ENCODE results near the gene KDM6B.

KDM6B gene

GRCh38 chr17:7834542-7834956 is 532 bp downstream of the KDM6B start:
- H3K9me3 Mint-ChIP-seq: no peaks in the 10 kb centered on the region
- H3K4me3 Mint-ChIP-seq: peak overlapping the region; percentile 91
- no peak for DNase-seq
- peaks cover 6% of the 10 kb centered on the region for H3K36me3 Mint-ChIP-seq (ENCODE audit: low read depth)
- H3K4me1 Mint-ChIP-seq (ENCODE audit: low read depth): peaks cover 50% of the 10 kb centered on the region
- H3K27me3 Mint-ChIP-seq: no peaks in the 10 kb centered on the region
- peak overlapping the region; percentile 98 for H3K27ac Mint-ChIP-seq

- Mint-ChIP-seq H3K9me3 (no peaks in the 10 kb centered on the region), H3K36me3 (ENCODE audit: low read depth) (peaks cover 6% of the 10 kb centered on the region)
- peak; percentile 91 for DNase-seq
These were observed 1.2 kb downstream of the KDM6B start for GRCh38 chr17:7834957-7835813.

GRCh38 chr17:7835814-7836595 is 2.0 kb downstream of the KDM6B start:
- no peaks in the 10 kb centered on the region for H3K9me3 Mint-ChIP-seq
- H3K27ac Mint-ChIP-seq: peak overlapping the region; percentile 95
- peaks cover 7% of the 10 kb centered on the region for H3K36me3 Mint-ChIP-seq (ENCODE audit: low read depth)
- H3K4me3 Mint-ChIP-seq: peak overlapping the region; percentile 84
- no peak for DNase-seq
- H3K4me1 Mint-ChIP-seq (ENCODE audit: low read depth): peaks cover 65% of the 10 kb centered on the region
- no peaks in the 10 kb centered on the region for H3K27me3 Mint-ChIP-seq

More at GRCh38 chr17:7834957-7835813, 1.2 kb downstream of the KDM6B start:
- peak overlapping the region; percentile 98 for H3K27ac Mint-ChIP-seq
- H3K27me3 Mint-ChIP-seq: no peaks in the 10 kb centered on the region
- peak overlapping the region; percentile 91 for H3K4me3 Mint-ChIP-seq
- H3K4me1 Mint-ChIP-seq (ENCODE audit: low read depth): peaks cover 57% of the 10 kb centered on the region

GRCh38 chr17:7836596-7837407 is 2.8 kb downstream of the KDM6B start:
- H3K27ac Mint-ChIP-seq: peak overlapping the region; percentile 95
- peak; percentile 68 for DNase-seq
- H3K4me1 Mint-ChIP-seq (ENCODE audit: low read depth): peaks cover 70% of the 10 kb centered on the region
- H3K36me3 Mint-ChIP-seq (ENCODE audit: low read depth): peaks cover 12% of the 10 kb centered on the region
- H3K9me3 Mint-ChIP-seq: no peaks in the 10 kb centered on the region
- H3K27me3 Mint-ChIP-seq: no peaks in the 10 kb centered on the region
- peak overlapping the region; percentile 84 for H3K4me3 Mint-ChIP-seq

- peaks cover 70% of the 10 kb centered on the region for H3K4me1 Mint-ChIP-seq (ENCODE audit: low read depth)
- peak overlapping the region; percentile 95 for H3K27ac Mint-ChIP-seq
- no peaks in the 10 kb centered on the region for H3K27me3 Mint-ChIP-seq
- no peak for DNase-seq
- peak overlapping the region; percentile 84 for H3K4me3 Mint-ChIP-seq
- peaks cover 17% of the 10 kb centered on the region for H3K36me3 Mint-ChIP-seq (ENCODE audit: low read depth)
- H3K9me3 Mint-ChIP-seq: no peaks in the 10 kb centered on the region
These were observed 3.5 kb downstream of the KDM6B start for GRCh38 chr17:7837408-7838088.

GRCh38 chr17:7838090-7839075 is 4.4 kb downstream of the KDM6B start:
- Mint-ChIP-seq H3K9me3 (no peaks in the 10 kb centered on the region), H3K27me3 (no peaks in the 10 kb centered on the region), H3K4me3 (peak overlapping the region; percentile 84), H3K4me1 (ENCODE audit: low read depth) (peaks cover 67% of the 10 kb centered on the region), H3K27ac (peak overlapping the region; percentile 95), H3K36me3 (ENCODE audit: low read depth) (peaks cover 24% of the 10 kb centered on the region)
- DNase-seq: no peak

GRCh38 chr17:7839190-7839875 is 5.3 kb downstream of the KDM6B start:
- Mint-ChIP-seq H3K27me3 (no peaks in the 10 kb centered on the region), H3K9me3 (no peaks in the 10 kb centered on the region), H3K36me3 (ENCODE audit: low read depth) (peaks cover 32% of the 10 kb centered on the region), H3K4me3 (peak overlapping the region; percentile 56), H3K27ac (peak overlapping the region; percentile 100), H3K4me1 (ENCODE audit: low read depth) (peaks cover 61% of the 10 kb centered on the region)
- DNase-seq: no peak

GRCh38 chr17:7839876-7840261 is 5.9 kb downstream of the KDM6B start:
- H3K27ac Mint-ChIP-seq: peak overlapping the region; percentile 100
- H3K36me3 Mint-ChIP-seq (ENCODE audit: low read depth): peaks cover 35% of the 10 kb centered on the region
- H3K4me1 Mint-ChIP-seq (ENCODE audit: low read depth): peaks cover 58% of the 10 kb centered on the region
- peak overlapping the region; percentile 97 for H3K4me3 Mint-ChIP-seq
- no peak for DNase-seq
- H3K27me3 Mint-ChIP-seq: no peaks in the 10 kb centered on the region
- no peaks in the 10 kb centered on the region for H3K9me3 Mint-ChIP-seq

- Mint-ChIP-seq H3K36me3 (ENCODE audit: low read depth) (peaks cover 36% of the 10 kb centered on the region), H3K4me1 (ENCODE audit: low read depth) (peaks cover 56% of the 10 kb centered on the region), H3K9me3 (no peaks in the 10 kb centered on the region), H3K27me3 (no peaks in the 10 kb centered on the region), H3K27ac (peak overlapping the region; percentile 100), H3K4me3 (peak overlapping the region; percentile 97)
- no peak for DNase-seq
These were observed 6.4 kb downstream of the KDM6B start for GRCh38 chr17:7840441-7840840.

GRCh38 chr17:7840875-7841274 is 6.9 kb downstream of the KDM6B start:
- peak overlapping the region; percentile 100 for H3K27ac Mint-ChIP-seq
- peaks cover 58% of the 10 kb centered on the region for H3K4me1 Mint-ChIP-seq (ENCODE audit: low read depth)
- no peak for DNase-seq
- peak overlapping the region; percentile 97 for H3K4me3 Mint-ChIP-seq
- no peaks in the 10 kb centered on the region for H3K9me3 Mint-ChIP-seq
- no peaks in the 10 kb centered on the region for H3K27me3 Mint-ChIP-seq
- H3K36me3 Mint-ChIP-seq (ENCODE audit: low read depth): peaks cover 40% of the 10 kb centered on the region

- H3K4me1 Mint-ChIP-seq (ENCODE audit: low read depth): peaks cover 58% of the 10 kb centered on the region
- H3K36me3 Mint-ChIP-seq (ENCODE audit: low read depth): peaks cover 46% of the 10 kb centered on the region
- peak overlapping the region; percentile 100 for H3K27ac Mint-ChIP-seq
- no peak for DNase-seq
- H3K9me3 Mint-ChIP-seq: no peaks in the 10 kb centered on the region
- H3K4me3 Mint-ChIP-seq: peak overlapping the region; percentile 97
- no peaks in the 10 kb centered on the region for H3K27me3 Mint-ChIP-seq
These were observed 7.4 kb downstream of the KDM6B start for GRCh38 chr17:7841396-7841914.

GRCh38 chr17:7841915-7842379 is 7.9 kb downstream of the KDM6B start:
- Mint-ChIP-seq H3K4me1 (ENCODE audit: low read depth) (peaks cover 57% of the 10 kb centered on the region), H3K36me3 (ENCODE audit: low read depth) (peaks cover 51% of the 10 kb centered on the region), H3K27me3 (no peaks in the 10 kb centered on the region), H3K9me3 (no peaks in the 10 kb centered on the region), H3K27ac (peak overlapping the region; percentile 100), H3K4me3 (peak overlapping the region; percentile 97)
- DNase-seq: peak; percentile 93

Data from activated T-cell treated with anti-CD3 and anti-CD28 coated beads, Interleukin-2, amount 50 U/mL, for 24 hours (primary cell).